ENCODE results near the gene SMPD3. TPM values are rescaled to one million over a fixed set of nuclear protein-coding genes. Genes with fewer than 3 reads are reported as not detected.
A peak's percentile ranks its signal among the peaks of the same experiment; 100 is the strongest.

SMPD3 gene
- total and polyA plus RNA-seq, 2 experiments from 2014 or later, result 0.57 to 0.83 TPM

GRCh38 chr16:68375801-68376536 is 72.3 kb downstream of the SMPD3 start (continued):
- TF ChIP-seq, protein P1, sequence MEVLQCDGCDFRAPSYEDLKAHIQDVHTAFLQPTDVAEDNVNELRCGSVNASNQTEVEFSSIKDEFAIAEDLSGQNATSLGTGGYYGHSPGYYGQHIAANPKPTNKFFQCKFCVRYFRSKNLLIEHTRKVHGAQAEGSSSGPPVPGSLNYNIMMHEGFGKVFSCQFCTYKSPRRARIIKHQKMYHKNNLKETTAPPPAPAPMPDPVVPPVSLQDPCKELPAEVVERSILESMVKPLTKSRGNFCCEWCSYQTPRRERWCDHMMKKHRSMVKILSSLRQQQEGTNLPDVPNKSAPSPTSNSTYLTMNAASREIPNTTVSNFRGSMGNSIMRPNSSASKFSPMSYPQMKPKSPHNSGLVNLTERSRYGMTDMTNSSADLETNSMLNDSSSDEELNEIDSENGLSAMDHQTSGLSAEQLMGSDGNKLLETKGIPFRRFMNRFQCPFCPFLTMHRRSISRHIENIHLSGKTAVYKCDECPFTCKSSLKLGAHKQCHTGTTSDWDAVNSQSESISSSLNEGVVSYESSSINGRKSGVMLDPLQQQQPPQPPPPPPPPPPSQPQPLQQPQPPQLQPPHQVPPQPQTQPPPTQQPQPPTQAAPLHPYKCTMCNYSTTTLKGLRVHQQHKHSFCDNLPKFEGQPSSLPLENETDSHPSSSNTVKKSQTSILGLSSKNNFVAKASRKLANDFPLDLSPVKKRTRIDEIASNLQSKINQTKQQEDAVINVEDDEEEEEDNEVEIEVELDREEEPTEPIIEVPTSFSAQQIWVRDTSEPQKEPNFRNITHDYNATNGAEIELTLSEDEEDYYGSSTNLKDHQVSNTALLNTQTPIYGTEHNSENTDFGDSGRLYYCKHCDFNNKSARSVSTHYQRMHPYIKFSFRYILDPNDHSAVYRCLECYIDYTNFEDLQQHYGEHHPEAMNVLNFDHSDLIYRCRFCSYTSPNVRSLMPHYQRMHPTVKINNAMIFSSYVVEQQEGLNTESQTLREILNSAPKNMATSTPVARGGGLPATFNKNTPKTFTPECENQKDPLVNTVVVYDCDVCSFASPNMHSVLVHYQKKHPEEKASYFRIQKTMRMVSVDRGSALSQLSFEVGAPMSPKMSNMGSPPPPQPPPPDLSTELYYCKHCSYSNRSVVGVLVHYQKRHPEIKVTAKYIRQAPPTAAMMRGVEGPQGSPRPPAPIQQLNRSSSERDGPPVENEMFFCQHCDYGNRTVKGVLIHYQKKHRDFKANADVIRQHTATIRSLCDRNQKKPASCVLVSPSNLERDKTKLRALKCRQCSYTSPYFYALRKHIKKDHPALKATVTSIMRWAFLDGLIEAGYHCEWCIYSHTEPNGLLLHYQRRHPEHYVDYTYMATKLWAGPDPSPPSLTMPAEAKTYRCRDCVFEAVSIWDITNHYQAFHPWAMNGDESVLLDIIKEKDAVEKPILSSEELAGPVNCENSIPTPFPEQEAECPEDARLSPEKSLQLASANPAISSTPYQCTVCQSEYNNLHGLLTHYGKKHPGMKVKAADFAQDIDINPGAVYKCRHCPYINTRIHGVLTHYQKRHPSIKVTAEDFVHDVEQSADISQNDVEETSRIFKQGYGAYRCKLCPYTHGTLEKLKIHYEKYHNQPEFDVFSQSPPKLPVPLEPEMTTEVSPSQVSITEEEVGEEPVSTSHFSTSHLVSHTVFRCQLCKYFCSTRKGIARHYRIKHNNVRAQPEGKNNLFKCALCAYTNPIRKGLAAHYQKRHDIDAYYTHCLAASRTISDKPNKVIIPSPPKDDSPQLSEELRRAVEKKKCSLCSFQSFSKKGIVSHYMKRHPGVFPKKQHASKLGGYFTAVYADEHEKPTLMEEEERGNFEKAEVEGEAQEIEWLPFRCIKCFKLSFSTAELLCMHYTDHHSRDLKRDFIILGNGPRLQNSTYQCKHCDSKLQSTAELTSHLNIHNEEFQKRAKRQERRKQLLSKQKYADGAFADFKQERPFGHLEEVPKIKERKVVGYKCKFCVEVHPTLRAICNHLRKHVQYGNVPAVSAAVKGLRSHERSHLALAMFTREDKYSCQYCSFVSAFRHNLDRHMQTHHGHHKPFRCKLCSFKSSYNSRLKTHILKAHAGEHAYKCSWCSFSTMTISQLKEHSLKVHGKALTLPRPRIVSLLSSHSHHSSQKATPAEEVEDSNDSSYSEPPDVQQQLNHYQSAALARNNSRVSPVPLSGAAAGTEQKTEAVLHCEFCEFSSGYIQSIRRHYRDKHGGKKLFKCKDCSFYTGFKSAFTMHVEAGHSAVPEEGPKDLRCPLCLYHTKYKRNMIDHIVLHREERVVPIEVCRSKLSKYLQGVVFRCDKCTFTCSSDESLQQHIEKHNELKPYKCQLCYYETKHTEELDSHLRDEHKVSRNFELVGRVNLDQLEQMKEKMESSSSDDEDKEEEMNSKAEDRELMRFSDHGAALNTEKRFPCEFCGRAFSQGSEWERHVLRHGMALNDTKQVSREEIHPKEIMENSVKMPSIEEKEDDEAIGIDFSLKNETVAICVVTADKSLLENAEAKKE (CRISPR knock-in tag; IDR thresholded peaks at IDR 0.05), result no peak

DNA sequence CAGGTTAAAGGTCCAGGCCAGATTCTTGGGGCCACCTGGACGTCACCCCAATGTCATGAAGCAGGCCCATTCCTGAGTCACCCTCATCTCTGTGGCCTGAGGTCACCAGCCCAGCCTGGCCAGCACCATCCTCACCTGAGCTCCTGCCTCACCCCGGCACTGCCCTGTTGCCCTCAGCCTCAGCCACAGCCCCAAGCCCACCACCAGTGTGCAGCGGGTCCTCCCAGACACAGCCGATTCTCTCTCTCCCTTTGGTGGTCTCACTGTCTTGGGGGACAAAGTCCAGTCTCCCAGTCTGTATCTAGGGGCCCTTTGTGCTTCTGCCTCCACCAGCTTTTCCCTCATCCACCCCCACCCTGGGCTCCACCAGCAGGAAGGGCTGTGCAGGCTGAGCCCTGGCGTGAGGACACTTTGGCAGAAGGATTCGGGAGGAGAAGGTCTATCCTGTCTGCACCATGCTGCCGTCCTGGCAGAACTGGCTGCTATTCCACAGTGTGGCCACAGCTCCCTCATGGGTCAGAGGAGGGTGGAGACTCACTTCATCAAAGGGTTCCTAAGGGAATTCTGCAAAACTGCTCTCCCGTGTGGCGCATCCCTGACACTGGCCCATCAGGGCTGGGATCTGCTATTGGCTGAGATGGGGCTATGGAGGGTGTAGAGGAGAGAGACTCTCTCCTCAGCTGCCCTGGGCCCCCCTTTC is 73.2 kb downstream of the SMPD3 start:
- Histone ChIP-seq H3K27me3 (ENCODE audit: insufficient read depth) (no peaks in the 10 kb centered on the region), H3K36me3 (ENCODE audit: insufficient read depth) (no peaks in the 10 kb centered on the region), H3K79me2 (replicated peaks; ENCODE audit: insufficient read depth) (no peaks in the 10 kb centered on the region), H3K27ac (ENCODE audit: low read depth) (no peak overlapping the region), H3K4me3 (no peak overlapping the region), H3F3A (replicated peaks; ENCODE audit: low read depth) (no peaks in the 10 kb centered on the region), H3K4me1 (ENCODE audit: insufficient read depth) (no peaks in the 10 kb centered on the region), H2AFZ (no peak overlapping the region), H4K20me1 (replicated peaks; ENCODE audit: insufficient read depth) (no peaks in the 10 kb centered on the region; the same call in 1 of the 2 replicates), H3K9me2 (ENCODE audit: insufficient read depth) (no peaks in the 10 kb centered on the region), H3K4me2 (no peak overlapping the region)
- H3K9me3 Mint-ChIP-seq, result no peaks in the 10 kb centered on the region
- H3K36me3 Mint-ChIP-seq (ENCODE audit: low read depth), result no peaks in the 10 kb centered on the region
- no peak overlapping the region for H3K4me3 Mint-ChIP-seq
- H3K4me1 Mint-ChIP-seq, result no peaks in the 10 kb centered on the region
- ATAC-seq (peak; percentile 70), DNase-seq (ENCODE audit: low spot score) (peak; percentile 43)
- no peak overlapping the region for H3K27ac Mint-ChIP-seq
- peaks cover 11% of the 10 kb centered on the region for H3K27me3 Mint-ChIP-seq (ENCODE audit: insufficient read depth, low read depth, poor library complexity)
- TF ChIP-seq ZNF114 (CRISPR knock-in tag; IDR thresholded peaks at IDR 0.05) (no peak), EZH2 (IDR thresholded peaks at IDR 0.05; ENCODE audit: low read depth, unreplicated experiment) (no peak), POLR2AphosphoS5 (IDR thresholded peaks at IDR 0.05; ENCODE audit: low read depth) (no peak), ZNF331 (CRISPR knock-in tag; IDR thresholded peaks at IDR 0.05; ENCODE audit: low read depth) (no peak), CREB1 (CRISPR knock-in tag; IDR thresholded peaks at IDR 0.05; ENCODE audit: low read depth) (no peak), CTCF (conservative IDR thresholded peaks at IDR 0.05; ENCODE audit: low read depth in 2 of 2) (no peak)
